Cerebellar nuclear complex (tissue), 1 donor: ENCODE results near the gene MIXL1.
"Not testable (repeated sequence)": the region's sequence is repeated elsewhere in the genome, so short reads cannot be mapped to it uniquely, and the experiment has no call there.

Experiments used
- DNase-seq, 2 experiments: peaks; one replicate each; lab custom pipeline; 2025; lab: John Stamatoyannopoulos, UW

MIXL1 gene

GRCh38 chr1:226223157-226223785, at the start of gene MIXL1:
Gene MIXL1, plus strand, starts transcription at chr1:226223664. Its CDS starts 18 bp downstream, at chr1:226223682.
- DNase-seq = no peak

DNA sequence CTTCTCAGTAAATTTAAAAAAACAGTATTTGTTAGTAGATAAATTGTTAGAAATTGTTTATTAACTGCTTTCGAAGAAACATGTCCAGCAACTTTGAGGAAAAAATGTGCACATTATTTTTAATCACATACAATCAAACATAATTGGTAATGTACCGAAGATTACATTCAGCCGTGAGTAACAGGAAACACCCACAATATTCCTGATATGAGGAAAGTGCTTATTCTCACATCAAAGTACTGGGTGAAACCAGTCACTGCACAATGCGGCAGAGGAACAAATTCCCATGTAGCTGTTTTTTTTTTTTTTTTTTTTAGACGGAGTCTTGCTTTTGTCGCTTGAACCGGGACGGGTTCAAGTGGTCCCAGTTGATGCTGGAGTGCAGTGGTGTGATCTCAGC, 46.6 kb upstream of the MIXL1 start:
- DNase-seq = no peak

DNA sequence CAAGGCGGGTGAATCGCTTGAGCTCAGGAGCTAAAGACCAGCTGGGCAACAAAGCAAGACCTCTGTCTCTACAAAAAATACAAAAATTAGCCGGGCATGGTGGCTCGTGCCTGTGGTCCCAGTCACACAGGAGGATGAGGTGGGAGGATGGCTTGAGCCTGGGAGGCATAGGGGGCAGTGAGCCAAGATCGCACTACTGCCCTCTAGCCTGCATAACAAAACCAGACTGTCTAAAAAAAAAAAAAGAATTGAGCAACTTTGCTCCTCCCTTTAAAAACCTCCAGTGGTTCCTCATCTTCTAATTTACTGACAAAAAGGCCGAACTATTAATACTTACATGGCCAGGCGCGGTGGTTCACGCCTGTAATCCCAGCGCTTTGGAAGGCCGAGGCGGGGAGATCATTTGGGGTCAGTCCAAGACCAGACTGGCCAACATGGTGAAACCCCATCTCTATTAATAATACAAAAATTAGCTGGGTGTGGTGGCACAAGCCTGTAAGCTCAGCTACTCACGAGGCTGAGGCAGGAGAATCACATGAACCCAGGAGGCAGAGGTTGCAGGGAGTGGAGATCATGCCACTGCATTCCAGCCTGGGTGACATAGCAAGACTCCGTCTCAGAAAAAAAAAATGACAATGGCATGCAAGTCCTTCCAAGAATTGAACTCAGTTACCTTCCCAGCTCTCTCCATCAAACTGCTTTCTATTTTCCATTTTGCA, 41.3 kb upstream of the MIXL1 start:
- no peak for DNase-seq

- DNase-seq = no peak
Measured at GRCh38 chr1:226185141-226186036, 38.1 kb upstream of the MIXL1 start.

DNA sequence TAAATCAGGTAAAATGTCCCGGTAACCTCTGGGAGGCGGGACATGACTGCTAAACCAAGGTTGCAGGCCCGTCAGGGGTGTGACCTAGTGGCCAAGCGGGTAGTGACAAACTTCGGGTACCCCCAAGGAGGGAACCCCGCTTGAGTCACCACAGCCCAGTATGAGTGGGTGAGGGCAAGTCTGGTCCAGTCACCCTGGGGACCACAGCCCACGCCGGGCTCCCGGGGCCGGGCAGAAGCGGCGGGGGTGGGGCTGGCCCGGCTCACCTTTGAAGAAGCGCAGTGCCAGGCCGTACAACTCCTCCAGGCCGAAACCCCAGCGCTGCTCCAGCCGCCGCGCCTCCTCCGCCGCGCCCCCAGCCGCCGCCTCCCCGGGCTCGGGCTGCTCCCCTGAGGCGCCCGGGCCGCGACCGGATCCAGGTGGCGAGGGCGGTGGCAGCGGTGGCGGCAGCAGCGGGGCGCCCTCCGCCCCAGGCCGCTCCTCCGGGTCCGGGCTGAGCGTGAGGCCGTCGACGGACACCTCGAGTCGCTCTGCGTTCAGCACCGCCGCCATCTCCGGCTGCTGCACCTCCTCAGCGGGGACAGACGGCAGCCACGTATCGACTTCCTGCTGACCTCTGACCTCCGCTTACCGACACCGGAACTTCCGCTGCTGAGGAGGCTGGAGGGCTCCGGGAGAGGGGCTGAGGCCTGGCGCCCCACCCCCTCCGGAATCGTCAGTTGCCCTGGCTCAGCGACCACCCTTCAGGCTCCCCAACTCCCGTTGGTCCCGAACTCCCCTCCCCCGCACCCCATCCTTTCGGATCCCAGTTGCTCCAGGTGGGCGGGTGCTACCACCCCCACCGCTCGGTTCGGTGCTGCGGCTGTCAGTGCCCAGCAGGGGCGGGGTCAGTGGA, 37.1 kb upstream of the MIXL1 start, which contains the start of gene ACBD3:
Gene ACBD3, minus strand, starts transcription at position 618 of the 895 bp plus-strand sequence. Its CDS starts 66 bp downstream, at position 552.
- peak in 1 of 2 experiments; percentile 60 for DNase-seq

- DNase-seq = no peak
Measured at GRCh38 chr1:226187019-226187322, 36.5 kb upstream of the MIXL1 start.

DNA sequence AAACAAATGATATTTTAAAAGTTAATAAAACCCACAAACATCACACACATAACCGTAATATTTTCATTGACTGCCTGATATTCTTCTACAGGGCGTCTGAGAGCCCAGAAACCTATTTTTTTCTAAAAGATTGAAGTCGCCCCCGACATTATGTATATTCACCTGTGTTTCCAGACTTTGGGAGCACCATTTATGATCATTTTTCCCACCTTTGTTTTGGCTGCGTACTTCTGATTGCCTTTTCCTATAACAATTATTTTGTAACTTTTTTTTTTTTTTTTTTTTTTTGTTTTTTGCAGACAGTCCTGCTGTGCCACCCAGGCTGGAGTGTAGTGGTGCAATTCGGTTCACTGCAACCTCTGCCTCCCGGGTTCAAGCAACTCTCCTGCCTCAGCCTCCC, 36.1 kb upstream of the MIXL1 start:
- DNase-seq = no peak

- no peak for DNase-seq
Measured at GRCh38 chr1:226195144-226195543, 28.3 kb upstream of the MIXL1 start.

GRCh38 chr1:226199971-226200370, 23.5 kb upstream of the MIXL1 start:
- DNase-seq = no peak

- no peak for DNase-seq
Measured at GRCh38 chr1:226201029-226201593, 22.4 kb upstream of the MIXL1 start.

- DNase-seq = no peak
Measured at GRCh38 chr1:226202246-226202645, 21.2 kb upstream of the MIXL1 start.

DNA sequence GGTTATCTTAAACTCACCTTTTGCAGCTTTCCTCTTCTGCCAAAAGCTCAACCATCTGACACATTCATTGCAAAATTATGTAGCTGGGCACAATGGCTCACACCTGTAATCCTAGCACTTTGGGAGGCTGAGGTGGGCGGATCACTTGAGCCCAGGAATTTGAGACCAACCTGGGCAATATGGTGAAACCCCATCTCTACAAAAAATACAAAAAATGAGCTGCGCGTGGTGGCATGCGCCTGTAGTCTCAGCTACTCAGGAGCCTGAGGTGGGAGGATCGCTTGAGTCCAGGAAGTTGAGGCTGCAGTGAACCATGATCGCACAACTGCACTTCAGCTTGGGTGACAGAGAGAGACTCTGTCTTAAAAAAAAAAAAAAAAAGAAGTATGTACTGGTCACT, 20.8 kb upstream of the MIXL1 start:
- not testable (repeated sequence) for DNase-seq

GRCh38 chr1:226203240-226203639, 20.2 kb upstream of the MIXL1 start:
- DNase-seq = no peak

DNA sequence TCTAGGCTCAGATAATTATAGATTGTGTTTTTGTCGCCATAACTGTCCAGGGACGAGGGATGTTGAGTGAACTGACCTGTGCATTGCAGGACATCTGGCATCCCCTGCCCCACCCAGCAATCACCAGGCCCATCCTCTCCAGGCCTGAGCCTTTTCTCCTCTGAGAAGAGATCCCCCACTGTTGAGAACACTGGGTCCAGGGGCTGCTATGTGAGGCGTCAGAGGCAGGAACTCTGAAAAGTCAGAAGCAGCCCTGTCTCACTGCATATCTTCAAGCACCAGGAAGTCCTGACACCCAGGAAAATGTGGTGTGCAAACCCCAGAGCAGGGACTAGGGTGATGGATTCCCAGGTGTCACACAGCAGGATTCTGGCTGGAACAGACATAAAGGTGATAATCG, 19.8 kb upstream of the MIXL1 start:
- no peak for DNase-seq

GRCh38 chr1:226204198-226204597, 19.3 kb upstream of the MIXL1 start:
- DNase-seq = no peak

- no peak for DNase-seq
Measured at GRCh38 chr1:226207048-226207447, 16.4 kb upstream of the MIXL1 start.

- DNase-seq = no peak
Measured at GRCh38 chr1:226209307-226210059, 14.0 kb upstream of the MIXL1 start.

GRCh38 chr1:226210571-226211176, 12.8 kb upstream of the MIXL1 start:
- DNase-seq = no peak

- peak in 1 of 2 experiments; percentile 36 for DNase-seq
Measured at GRCh38 chr1:226211181-226211821, 12.2 kb upstream of the MIXL1 start.

- DNase-seq = no peak
Measured at GRCh38 chr1:226212545-226212944, 10.9 kb upstream of the MIXL1 start.
